ENCODE data around the gene KRTCAP2.
A peak's percentile ranks its signal among the peaks of the same experiment; 100 is the strongest.
"Not testable (repeated sequence)": the region's sequence is repeated elsewhere in the genome, so short reads cannot be mapped to it uniquely, and the experiment has no call there.

Gene KRTCAP2

GRCh38 chr1:155196893-155197638, 24.0 kb upstream of the KRTCAP2 start:
- DNase-seq (ENCODE audit: low read depth) = peak; percentile 41
- TF ChIP-seq, protein P1, sequence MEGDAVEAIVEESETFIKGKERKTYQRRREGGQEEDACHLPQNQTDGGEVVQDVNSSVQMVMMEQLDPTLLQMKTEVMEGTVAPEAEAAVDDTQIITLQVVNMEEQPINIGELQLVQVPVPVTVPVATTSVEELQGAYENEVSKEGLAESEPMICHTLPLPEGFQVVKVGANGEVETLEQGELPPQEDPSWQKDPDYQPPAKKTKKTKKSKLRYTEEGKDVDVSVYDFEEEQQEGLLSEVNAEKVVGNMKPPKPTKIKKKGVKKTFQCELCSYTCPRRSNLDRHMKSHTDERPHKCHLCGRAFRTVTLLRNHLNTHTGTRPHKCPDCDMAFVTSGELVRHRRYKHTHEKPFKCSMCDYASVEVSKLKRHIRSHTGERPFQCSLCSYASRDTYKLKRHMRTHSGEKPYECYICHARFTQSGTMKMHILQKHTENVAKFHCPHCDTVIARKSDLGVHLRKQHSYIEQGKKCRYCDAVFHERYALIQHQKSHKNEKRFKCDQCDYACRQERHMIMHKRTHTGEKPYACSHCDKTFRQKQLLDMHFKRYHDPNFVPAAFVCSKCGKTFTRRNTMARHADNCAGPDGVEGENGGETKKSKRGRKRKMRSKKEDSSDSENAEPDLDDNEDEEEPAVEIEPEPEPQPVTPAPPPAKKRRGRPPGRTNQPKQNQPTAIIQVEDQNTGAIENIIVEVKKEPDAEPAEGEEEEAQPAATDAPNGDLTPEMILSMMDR (conservative IDR thresholded peaks at IDR 0.05; ENCODE audit: low read length) = no peak
- no peak overlapping the region for H3K4me3 ChIP-seq (ENCODE audit: low read length)

DNA sequence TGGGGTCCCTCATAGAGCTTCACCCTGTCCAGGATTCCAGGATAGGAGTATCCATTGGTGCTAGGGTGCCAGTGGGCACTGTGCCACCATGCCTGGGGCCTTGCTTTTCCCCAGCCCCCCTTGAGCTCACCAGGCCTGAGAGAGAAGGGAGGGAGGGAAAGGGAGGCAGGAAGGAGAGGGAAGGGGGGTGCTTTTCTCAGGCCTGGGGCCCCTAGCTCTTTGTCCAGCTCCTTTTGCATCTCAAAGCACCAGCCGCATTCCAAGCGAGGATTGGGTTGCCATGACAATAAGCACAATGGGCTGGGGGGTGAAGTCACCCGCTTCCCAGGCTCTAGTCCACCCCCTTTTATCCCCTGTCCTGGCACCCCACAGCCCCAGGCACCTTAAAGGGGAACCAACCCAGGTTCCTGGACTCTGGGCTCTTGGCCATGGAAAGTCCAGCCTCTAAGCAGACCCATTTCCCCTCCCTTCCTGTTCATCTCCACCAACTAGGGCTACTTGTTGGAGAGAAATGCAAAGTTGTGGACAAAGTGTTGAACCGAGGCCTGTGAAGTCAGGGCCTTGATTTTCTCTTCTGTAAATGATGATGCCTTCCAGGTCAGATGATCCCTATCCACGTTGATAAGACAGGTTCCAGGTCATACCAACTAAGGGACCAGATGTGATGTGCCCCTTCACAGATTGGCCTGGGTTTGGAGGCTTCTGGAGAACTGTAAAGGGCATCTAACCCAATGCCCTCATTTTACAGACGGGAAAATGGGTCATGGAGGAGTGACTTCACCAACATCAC, 23.2 kb upstream of the KRTCAP2 start:
- no peak for DNase-seq (ENCODE audit: low read depth)
- peak overlapping the region; percentile 70 for H3K4me3 ChIP-seq (ENCODE audit: low read length)
- TF ChIP-seq, protein P1 (conservative IDR thresholded peaks at IDR 0.05; ENCODE audit: low read length) = no peak

DNA sequence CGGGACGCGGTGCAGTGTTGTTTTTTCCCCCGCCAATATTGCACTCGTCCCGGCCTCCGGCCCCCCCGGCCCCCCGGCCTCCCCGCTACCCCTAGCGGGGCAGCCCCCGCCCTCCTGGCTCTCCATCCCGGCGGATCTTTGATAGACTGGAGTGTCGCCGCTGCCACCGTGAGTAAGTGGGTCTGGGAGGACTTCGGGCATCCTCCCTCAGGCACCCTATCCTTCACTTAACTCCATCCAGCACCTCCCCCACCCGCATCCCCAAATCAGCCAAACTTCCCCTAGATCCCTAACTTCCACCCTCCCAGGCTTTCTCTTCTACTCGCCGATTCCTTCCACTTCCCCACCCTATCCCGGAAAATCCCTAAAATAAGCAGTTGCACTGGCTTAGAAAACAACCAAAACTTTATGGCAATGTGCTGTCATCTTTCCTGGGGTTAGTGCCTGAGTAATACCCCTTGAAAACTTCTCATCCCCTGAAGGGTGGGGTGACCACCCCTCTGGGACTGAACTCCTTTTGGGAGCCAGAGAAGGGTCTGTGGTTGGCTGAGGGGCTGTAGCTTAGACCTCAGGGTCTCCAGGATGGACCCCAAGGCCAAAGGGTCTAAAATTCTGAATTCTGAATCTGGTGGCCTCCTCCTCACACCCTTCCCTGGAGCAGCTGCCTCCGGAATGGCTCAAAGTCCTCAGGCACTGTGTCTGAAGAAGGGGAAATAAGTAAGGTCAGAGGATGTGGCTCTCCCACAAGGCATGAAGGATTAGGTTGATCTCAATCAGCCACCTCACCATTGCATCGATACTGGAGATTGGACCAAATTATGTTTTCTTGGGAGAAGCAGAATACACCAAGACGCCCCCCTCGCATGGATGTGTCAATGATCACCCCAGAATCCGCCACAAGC, 22.3 kb upstream of the KRTCAP2 start:
- TF ChIP-seq, protein P1 (conservative IDR thresholded peaks at IDR 0.05; ENCODE audit: low read length) = no peak
- DNase-seq (ENCODE audit: low read depth) = no peak
- peak overlapping the region; percentile 70 for H3K4me3 ChIP-seq (ENCODE audit: low read length)

GRCh38 chr1:155193991-155194240, 20.8 kb upstream of the KRTCAP2 start:
- DNase-seq (ENCODE audit: low read depth) = not testable (repeated sequence)
- H3K4me3 ChIP-seq (ENCODE audit: low read length) = peak overlapping the region; percentile 70

DNA sequence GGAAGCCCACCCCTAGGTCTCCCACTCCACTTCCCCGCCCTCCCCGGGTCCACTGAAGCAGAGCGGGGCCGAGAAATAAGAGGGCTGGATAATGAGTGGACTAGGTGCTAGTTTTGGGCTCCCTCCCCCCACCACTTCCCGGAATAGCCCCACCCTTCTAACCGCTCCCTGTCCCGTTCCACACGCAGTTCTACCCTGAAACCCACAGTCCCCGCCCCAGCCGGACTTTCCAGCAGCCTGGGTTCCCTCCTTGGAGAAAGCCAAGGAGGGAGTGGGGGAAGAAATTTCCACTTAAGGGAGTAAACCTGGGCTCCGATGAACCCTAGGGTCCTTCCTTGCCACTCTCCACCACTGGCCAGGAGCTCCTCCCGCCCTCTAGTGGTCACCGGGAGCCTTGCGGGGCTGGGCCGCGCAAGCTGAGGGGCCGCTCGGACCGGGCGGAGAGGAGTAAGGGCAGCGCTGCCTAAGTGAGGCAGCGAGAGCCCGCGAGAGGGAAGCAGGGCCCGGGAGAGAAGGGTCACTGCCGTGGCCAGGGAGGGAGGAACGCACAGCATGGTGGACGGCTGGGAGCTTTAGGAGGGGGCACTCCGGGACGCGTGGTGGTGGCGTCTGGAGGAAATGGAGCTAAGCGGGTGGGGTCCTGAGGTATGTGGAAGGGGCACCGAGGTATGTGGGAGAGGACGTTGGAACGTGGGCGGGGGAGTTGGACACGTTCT, 20.3 kb upstream of the KRTCAP2 start:
- peak; percentile 96 for DNase-seq (ENCODE audit: low read depth)
- H3K4me3 ChIP-seq (ENCODE audit: low read length) = peak overlapping the region; percentile 70
- TF ChIP-seq, protein P1 (conservative IDR thresholded peaks at IDR 0.05; ENCODE audit: low read length) = peak; percentile 75

DNA sequence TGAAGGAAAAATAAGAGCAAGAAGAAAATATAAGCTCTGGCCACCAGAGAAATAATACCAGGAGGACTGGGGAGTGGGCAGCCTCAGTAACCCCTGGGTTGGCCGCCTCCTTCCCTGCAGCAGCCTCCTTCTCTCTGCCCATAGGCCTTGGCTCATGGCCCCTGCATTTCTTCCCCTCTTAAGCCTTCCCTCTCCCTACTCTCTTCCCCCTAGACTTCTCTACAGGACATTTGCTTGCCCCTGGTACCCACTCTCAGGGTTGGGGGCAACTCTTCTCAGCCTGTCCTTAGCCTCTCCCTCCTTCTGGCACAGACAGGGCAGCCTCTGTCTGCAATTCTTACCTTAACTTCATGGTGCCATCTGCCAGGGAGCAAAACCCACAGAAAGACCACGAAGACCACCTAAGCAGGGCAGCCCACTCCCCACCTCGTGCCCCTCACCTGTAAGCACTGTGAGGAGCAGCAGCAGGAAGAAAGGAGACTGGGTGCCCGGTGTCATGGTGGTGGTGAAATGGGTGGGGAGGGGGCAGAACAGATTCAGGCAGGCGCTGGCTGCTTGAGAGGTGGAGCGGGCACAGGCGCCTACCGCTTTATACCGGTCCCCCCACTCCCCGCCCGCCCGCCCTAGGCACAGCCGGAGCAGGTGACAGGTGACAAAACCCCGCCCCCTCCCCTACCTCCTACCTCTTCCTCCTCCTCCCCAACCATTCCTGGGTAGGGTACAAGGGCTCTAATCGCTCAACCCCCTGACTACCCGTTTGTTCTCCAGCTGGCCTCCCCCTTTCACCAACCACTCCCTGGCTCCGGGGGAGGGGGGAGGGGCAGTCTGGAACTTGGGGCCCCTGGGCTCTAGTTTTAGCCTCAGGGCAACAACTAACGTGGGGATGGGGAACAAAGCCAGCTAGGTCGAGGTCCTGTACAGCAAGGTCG, 19.5 kb upstream of the KRTCAP2 start:
- TF ChIP-seq, protein P1 (conservative IDR thresholded peaks at IDR 0.05; ENCODE audit: low read length) = no peak
- peak overlapping the region; percentile 70 for H3K4me3 ChIP-seq (ENCODE audit: low read length)
- DNase-seq (ENCODE audit: low read depth) = no peak
